DMS 273 (cell line): ENCODE measurements around the gene ABCC10.
A peak's percentile ranks its signal among the peaks of the same experiment; 100 is the strongest.
"Not testable (repeated sequence)": the region's sequence is repeated elsewhere in the genome, so short reads cannot be mapped to it uniquely, and the experiment has no call there.

Experiments
- DNase-seq: peaks from one replicate; lab custom pipeline; 2025; ENCODE audit not compliant: unreplicated experiment; lab: John Stamatoyannopoulos, UW

Gene ABCC10

DNA sequence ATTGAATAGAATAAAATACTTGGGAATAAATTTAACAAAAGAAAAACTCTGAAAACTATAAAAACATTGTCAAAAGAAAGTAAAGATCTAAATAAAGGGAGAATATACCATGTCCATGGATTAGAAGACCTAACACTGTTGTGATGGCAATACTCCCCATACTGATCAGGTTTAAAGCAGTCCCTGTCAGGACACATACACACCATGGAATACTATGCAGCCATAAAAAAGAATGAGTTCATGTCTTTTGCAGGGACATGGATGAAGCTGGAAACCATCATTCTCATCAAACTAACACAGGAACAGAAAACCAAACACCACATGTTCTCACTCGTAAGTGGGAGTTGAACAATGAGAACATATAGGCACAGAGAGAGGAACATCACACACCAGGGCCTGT, 16.6 kb upstream of the ABCC10 start:
- not testable (repeated sequence) for DNase-seq

DNA sequence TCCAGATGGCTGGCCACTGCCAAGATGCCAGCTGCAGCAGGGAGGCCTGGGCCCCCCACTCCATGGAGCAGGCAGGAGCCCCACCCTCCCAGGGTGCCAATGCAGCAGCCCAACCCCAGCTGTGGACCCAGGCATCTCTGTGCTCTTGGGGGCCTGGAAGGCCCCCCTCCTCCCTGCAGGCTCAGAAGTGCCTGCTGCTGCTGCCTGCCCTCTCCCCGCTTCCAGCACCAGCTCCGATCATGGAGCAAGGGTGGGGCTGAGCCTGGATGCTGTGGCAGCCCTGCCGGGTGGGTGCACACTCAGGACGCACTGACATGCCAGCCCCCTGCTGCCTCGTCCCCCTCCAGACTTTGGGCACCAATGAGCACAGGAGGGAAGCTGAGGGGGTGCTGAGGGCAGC, 14.8 kb upstream of the ABCC10 start:
- no peak for DNase-seq

DNA sequence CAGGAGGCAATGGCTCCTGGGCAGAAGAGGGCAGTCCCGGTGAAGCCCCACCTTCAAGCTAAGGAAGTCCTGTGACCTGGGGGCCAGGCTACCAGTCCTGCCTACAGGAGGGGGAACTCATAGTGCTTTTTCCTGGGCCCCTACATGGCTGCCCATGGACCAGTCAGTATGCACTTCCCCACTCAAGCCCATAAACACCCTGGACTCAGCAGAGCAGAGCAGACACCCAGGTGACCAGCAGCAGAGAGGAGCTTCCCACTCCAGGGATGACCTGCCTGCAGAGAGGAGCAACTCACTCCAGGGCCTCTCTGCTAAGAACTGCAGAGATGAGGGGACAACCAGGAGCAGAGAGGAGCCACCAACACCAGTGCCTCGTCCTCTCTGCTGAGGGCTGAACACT, 14.3 kb upstream of the ABCC10 start:
- no peak for DNase-seq

DNA sequence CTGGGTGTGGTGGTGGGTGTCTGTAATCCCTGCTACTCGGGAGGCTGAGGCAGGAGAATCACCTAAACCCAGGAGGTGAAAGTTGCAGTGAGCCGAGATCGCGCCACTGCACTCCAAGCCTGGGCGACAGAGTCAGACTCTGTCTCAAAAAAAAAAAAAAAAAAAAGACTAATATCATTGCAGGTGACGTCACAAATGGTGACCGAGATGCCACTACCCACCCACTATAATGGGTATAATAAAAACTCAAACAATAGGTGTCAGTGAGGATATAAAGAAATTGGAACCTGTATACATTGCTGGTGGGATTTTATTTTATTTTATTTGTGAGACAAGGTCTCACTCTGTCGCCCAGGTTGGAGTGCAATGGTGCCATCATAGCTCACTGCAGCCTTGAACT, 12.1 kb upstream of the ABCC10 start:
- DNase-seq = not testable (repeated sequence)

DNA sequence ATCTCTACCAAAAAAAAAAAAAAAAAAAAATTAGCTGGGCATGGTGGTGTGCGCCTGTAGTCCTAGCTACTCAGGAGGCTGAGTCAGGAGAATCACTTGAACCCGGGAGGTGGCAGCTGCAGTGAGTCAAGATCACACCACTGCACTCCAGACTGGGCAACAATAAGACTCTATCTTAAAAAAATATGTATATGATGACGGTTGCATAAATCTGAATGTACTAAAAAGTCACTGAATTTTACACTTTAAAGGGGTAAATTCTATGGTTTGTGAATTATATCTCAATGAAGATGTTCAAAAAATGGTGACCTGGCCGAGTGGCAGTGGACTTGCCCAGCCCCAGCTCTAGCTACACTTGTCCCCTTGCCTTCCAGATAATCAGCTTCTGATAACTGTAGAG, 10.4 kb upstream of the ABCC10 start:
- DNase-seq = no peak

DNA sequence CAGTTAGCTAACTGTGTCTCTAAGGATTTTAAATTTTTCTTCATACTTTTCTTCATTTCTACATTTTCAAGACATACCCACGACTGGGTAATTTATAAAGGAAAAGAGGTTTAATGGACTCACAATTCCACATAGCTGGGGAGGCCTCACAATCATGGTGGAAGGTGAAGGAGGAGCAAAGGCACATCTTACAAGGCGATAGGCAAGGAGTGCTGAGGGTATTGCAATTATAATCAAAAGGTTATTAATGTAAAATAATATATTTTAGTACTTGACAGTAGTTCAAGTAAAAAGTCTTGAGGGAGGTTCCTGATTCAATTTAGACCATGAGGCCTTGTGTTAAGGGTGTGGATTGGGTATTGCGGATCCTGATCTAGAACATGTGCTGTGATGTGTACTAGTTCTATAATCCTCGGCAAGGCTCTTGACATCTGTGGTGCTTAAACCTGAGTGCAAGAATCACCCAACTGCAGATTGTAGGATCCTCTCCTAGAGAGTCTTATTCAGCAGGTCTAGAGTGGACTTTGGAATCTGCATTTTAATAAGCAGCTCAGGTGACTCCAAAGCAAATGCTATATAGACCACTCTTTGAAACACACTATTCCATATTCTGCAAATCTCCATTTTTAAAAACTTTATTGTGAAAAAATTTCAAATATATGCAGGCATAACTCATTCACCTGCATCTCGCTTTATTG, 7.2 kb upstream of the ABCC10 start:
- no peak for DNase-seq

DNA sequence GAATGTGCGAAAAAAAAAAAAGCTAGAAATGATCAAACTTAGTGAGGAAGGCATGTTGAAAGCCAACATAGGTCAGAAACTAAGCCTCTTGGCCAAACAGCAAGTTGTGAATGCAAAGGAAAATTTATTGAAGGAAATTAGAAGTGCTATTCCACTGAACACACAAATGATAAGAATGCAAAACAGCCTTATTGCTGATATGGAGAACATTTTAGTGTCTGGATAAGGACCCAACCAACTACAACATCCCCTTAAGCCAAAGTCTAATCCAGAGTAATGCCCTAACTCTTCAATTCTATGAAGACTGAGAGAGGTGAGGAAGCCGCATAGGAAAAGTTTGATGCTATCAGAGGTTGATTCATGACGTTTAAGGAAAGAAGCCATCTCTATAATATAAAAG, 5.5 kb upstream of the ABCC10 start:
- no peak for DNase-seq

DNA sequence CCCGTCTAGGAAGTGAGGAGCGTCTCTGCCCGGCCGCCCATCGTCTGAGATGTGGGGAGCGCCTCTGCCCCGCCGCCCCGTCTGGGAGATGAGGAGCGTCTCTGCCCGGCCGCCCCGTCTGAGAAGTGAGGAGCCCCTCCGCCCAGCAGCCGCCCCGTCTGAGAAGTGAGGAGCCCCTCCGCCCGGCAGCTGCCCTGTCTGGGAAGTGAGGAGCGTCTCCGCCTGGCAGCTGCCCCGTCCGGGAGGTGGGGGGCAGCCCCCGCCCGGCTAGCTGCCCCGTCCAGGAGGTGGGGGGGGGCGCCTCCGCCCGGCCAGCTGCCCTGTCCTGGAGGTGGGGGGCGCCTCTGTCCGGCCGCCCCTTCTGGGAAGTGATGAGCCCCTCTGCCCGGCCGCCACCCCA, 2.3 kb upstream of the ABCC10 start:
- not testable (repeated sequence) for DNase-seq

DNA sequence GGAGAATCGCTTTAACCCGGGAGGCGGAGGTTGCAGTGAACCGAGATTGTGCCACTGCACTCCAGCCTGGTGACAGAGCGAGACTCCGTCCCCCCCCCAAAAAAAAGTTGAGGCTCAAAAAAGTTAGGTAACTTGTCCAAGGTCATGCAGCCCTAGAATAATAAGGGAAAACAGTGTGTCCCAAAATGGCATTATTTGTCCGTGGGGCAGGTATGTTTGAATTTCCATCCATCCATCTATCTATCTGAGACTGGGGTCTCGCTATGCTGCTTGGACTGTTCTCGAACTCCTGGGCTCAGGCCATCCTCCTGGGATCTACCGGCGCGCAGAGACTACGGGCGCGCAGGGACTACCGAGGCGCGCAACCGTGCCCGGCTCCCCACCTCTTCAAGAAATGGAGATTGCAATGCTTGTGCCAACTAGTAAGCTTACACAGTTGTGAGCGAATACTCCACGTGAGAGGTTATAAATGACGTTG, 374 bp upstream of the ABCC10 start:
- no peak for DNase-seq

DNA sequence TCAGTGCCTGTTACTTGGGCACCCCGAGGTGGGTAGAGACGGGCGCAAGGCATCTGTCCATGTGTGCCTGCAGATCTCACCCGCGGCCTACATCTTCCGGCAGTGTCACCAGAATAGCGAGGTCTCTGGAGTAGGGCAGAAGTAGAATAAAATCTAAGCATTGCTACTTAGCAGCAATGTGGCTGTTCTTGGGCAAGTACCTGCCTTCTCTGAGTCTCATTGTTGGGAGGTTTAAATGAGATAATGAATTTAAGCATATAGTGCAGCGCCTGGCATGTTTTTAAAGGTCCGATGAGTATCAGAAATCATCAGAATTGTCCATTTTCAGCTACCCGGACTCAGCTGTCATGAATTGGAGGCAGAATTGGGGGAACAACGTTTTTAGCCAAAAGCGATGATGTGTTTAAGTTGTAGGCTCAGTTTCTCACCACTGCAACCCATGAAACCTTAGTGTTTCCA, 800 bp downstream of the ABCC10 start:
- DNase-seq = peak; percentile 80

DNA sequence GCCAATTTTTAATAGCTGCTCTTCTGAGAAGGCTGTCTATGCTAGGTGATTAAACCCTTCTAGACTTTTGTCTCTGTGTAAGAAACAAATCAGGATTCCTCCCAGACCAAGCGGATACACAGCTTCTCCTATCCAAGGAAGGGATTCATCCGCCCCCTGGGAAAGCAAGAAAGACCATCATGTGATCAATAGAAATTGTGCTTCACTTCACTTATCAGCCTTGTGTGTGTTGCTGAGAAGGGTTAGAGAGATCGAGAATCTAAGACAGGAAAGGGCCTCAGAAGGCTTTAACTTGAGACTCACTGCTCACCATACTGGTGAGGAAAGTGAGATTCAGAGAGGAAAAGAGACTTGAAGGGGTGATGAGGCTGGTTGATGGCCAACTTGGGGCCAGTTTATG, 1.5 kb downstream of the ABCC10 start:
- no peak for DNase-seq

DNA sequence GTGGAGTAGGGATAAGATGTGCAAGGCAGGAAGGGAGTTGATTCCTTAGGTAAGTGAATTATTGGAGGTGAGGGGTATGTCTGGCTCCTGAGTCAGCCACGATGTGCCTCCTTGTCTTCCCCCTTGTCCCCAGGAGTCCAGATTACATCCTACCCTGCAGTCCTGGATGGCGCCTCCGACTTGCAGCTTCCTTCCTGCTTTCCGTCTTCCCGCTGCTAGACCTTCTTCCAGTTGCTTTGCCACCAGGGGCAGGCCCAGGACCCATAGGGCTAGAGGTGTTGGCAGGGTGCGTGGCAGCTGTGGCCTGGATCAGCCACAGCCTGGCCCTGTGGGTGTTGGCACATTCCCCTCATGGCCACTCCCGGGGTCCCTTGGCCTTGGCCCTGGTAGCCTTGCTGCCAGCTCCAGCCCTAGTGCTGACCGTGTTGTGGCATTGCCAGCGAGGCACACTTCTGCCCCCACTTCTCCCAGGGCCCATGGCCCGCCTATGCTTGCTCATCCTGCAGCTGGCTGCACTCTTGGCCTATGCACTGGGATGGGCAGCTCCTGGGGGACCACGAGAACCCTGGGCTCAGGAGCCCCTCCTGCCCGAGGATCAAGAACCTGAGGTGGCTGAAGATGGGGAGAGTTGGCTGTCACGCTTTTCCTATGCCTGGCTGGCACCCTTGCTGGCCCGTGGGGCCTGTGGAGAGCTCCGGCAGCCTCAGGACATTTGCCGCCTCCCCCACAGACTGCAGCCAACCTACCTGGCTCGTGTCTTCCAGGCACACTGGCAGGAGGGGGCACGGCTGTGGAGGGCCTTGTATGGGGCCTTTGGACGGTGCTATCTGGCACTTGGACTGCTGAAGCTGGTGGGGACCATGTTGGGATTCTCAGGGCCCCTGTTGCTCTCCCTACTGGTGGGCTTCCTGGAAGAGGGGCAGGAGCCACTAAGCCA, 4.9 kb downstream of the ABCC10 start:
- no peak for DNase-seq

DNA sequence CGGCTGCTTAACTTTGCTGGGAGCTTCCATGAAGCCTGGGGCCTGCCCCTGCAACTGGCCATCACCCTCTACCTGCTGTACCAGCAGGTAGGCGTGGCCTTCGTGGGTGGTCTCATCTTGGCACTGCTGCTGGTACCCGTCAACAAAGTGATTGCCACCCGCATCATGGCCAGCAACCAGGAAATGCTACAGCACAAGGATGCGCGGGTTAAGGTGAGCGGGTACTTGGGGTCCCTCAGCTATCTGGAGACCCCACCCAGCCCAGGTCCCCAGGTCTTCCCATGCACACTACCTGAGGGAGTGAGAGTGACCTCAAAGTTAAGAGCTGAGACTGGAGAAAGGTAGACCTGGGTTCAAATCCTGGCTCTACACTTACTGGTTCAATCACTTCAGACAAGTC, 5.8 kb downstream of the ABCC10 start:
- DNase-seq = no peak

DNA sequence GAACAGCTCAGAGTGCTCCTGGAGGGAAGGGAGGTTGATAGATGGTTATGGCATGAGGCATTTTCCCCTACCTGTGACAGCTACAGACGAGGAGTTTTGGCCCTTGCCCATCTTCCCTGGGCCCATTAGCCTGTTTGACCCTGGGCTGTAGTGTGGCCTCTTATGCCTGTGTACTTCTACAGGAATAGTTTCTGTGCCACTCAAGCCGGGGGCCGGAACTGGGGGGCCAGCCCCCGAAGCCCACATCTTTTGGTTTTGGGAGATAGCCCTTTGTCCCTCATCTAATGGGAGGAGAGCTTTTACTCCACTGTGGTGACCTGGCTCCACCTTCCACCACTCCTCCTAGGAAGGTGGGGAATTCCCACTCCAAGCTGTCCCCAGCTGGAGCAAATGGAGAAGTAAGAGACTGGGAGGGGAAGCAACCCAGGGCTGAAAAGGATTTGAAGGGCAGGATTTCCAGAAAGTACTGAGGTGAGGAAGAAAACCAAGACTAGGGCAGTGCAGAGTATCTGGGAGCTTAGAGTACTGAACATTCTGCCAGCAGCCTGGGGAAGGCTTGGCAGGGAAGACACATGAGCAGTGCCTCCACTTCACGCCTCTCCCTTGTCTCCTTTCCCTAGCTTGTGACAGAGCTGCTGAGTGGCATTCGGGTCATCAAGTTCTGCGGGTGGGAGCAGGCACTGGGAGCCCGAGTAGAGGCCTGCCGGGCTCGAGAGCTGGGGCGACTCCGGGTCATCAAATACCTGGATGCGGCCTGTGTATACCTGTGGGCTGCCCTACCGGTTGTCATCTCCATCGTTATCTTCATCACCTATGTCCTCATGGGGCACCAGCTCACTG, 6.9 kb downstream of the ABCC10 start:
- no peak for DNase-seq

DNA sequence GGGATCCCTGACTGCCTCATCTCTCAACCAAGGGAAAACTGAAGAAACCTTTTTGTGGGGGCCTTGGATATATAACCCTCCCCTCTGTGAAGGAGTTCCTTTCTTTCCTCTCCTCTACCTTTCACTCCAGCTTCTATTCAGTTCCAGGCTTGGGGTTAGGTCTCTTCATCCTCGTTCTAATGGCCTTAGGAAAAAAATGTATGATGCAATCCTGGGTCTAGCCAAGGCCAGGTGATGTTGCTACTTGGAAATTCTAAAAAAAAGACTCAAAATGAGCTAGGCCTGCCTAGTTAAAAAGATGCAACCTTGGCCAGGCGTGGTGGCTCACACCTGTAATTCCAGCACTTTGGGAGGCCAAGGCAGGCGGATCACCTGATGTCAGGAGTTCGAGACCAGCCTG, 7.6 kb downstream of the ABCC10 start:
- no peak for DNase-seq

DNA sequence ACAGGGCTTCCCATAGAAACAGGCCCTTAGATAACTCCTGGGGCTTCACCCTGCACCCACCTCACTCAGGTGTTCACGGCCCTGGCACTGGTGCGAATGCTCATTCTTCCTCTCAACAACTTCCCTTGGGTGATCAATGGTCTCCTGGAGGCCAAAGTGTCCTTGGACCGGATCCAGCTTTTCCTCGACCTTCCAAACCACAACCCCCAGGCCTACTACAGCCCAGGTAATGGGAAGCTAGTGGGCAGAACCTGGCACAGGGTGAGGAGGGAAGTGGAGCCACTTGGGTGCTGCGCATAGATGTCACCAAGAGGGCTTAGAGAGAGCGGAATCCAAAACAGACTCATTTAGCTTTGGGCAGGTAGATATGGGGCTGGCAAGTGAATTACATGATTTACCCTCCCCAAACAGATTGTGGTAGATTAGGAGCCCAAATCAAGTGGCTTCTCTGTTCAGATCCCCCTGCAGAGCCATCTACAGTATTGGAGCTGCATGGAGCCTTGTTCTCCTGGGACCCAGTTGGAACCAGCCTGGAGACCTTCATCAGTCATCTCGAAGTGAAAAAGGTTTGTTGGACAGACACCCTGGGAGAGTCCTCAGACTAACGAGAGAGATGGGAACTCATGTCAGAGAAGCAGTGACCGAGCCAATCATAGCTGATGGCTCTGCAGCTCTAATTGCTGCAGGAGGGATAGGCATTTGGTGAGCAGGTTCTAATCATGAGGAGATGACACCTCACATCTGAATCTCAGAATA, 8.5 kb downstream of the ABCC10 start:
- DNase-seq = no peak

DNA sequence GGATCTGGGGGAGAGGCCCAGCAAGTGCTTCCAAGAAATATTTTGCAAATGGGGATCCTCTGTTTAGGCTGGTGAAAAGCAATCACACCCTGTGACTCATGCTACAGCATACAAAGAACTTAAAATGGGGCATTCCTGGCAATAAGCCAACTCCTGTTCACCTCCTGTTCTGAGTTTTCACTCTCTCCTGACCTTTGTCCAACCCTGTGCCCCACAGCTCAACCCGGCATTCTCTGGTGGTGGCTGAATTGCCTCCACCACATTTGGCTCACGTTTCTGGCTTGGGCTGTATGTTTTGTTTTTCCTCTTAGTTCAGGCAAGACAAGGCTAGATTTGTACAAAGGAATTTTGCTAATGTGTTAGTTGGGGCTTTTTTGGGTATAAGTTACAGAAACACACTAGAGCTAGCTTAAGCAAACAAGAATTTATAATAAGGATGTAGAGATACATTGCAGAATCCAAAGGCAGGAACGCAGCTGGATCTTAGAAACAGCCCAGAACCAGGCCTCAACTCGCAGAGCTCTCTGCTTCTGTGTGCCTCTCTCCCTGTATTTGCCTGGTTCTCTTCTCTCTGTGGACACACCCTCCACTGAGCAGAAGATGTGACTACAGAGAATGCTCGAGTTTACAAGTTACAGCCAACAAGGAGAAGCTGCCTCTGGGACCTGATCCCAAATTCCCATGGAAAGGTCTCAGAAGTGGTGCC, 9.4 kb downstream of the ABCC10 start:
- peak; percentile 73 for DNase-seq

DNA sequence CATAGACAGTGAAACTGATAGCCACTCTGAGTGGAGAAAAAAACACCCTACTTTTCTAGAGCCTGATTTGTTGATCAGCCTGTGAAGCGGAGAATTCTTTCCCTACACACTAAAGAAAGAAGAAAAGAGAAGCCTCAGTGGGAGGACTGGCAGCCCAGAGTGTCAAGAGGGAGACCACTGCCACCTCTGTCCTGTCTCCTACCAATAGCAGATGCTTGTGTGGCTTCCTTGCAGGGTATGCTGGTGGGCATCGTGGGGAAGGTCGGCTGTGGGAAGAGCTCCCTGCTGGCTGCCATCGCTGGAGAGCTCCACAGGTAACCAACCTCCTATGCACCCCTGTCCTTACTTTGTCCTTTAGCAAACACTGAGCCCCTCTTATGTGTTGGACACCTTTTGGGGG, 10.4 kb downstream of the ABCC10 start:
- DNase-seq = no peak

DNA sequence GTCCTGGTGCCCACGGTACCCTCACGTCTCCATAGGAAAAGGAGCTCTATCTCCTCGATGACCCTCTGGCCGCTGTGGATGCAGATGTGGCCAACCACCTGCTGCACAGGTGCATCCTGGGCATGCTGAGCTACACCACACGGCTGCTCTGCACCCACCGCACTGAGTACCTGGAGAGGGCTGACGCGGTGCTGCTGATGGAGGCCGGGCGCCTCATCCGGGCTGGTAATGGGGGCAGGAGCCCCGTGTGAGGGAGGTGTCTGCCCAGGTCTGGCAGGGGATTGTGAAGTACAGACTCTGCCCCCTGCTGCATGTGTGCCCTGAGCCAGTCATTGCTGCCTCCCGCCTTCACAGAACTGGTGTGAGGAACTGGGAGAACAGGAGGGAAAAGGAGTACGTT, 15.6 kb downstream of the ABCC10 start:
- no peak for DNase-seq

DNA sequence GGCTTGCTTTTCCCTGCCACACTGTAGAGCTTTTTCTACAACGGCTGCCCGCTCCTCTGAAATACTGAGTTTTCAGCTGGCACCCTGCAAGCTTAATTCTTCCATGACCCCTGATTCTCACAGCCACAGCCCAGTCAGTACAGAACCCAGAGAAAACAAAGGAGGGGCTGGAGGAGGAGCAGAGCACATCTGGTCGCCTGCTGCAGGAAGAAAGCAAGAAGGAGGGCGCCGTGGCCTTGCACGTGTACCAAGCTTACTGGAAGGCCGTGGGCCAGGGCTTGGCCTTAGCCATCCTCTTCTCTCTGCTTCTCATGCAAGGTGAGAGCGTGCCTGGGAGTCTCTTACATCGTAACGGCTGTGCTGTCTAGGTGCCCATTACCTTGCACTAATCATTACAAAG, 16.7 kb downstream of the ABCC10 start:
- DNase-seq = no peak
